Activated T-helper 2 cell treated with anti-CD3 and anti-CD28 coated beads, Interferon-gamma antibody, Interleukin-2, Interleukin-4, amounts not matched to agents 10 μg/mL and 5 μg/mL and 100 μg/mL, durations not matched to agents 14 hours and 24 hours and 36 hours (primary cell): ENCODE measurements around the gene ADCY10. TPM values are rescaled to one million over a fixed set of nuclear protein-coding genes. Genes with fewer than 3 reads are reported as not detected.

Source experiments
- DNase-seq: peaks from one replicate; pipeline ENCODE4 v3.0.0; 2021; ENCODE audit warnings: low spot score
- H3K27ac Mint-ChIP-seq: one replicate; pipeline ENCODE4 v1.8.0; 2021; ENCODE audit warnings: mixed read lengths
- H3K27me3 Mint-ChIP-seq: one replicate; pipeline ENCODE4 v1.8.0; 2021; ENCODE audit warnings: low read depth, mixed read lengths
- H3K36me3 Mint-ChIP-seq: one replicate; pipeline ENCODE4 v1.8.0; 2021; ENCODE audit warnings: low read depth, mixed read lengths
- H3K4me1 Mint-ChIP-seq: one replicate; pipeline ENCODE4 v1.8.0; 2021; ENCODE audit warnings: low read depth, mixed read lengths
- H3K4me3 Mint-ChIP-seq: one replicate; pipeline ENCODE4 v1.8.0; 2021; ENCODE audit warnings: low read depth, mild to moderate bottlenecking, moderate library complexity, mixed read lengths
- H3K9me3 Mint-ChIP-seq: one replicate; pipeline ENCODE4 v1.8.0; 2021; ENCODE audit warnings: mixed read lengths
- intact Hi-C: fragments of 100-400 bp; cut with micrococcal nuclease; formaldehyde crosslinking; loops from one replicate; pipeline ENCODE4 v1.15.1; 2023
- total RNA-seq: library from RNA; stranded (reverse); gene quantifications from 2 replicates; pipeline ENCODE4 v1.2.3, GENCODE V29; 2022

Gene ADCY10
- total RNA-seq, 1 donor from 2014 or later: 0.09 TPM

DNA sequence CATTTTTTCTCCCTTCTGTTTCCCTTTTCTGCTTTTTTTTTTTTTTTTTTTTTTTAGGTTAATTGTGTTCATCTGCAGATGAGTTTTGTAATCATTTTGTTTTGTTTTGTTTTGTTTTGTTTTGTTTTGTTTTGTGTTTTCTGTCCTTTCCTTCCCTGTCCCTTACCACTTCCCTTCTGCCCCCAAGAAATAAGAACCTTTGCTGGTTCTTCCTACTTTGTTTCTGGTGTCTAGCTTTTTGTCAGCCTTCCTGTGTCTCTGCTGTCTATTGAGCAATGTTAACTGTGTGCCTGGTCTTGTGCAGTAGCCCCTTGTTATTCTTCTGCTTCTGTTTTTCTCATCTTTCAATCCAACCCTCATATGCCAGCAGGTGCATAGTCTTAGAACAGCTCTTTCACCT, 146.2 kb downstream of the ADCY10 start:
- H3K4me3 Mint-ChIP-seq: no peak overlapping the region
- no peak for DNase-seq
- H3K4me1 Mint-ChIP-seq: peaks cover 4% of the 10 kb centered on the region
- H3K9me3 Mint-ChIP-seq: no peaks in the 10 kb centered on the region
- H3K27ac Mint-ChIP-seq: no peak overlapping the region
- no peaks in the 10 kb centered on the region for H3K27me3 Mint-ChIP-seq
- H3K36me3 Mint-ChIP-seq: peaks cover 49% of the 10 kb centered on the region
- intact Hi-C loops: no loop called here

DNA sequence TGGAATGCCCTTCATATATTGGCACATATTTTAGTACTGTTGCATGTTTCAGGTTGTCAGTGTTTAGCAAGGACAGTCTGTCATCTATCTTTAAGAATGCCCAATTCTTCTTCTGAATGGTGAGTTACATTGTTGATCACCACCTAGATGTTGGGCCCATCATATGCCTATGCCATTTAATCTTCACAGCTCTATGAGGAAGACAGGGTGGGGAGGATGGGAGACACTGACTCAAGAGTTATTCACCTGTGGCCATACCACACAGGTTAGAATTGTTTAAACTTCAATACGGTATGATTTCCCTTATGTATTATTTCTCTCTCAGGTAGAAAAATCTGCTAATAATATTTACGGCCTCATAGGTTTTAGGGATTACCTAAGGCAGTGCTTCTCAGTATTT, 147.4 kb downstream of the ADCY10 start:
- Mint-ChIP-seq H3K4me1 (peaks cover 15% of the 10 kb centered on the region), H3K9me3 (no peaks in the 10 kb centered on the region), H3K27me3 (no peaks in the 10 kb centered on the region), H3K4me3 (no peak overlapping the region), H3K36me3 (peaks cover 38% of the 10 kb centered on the region), H3K27ac (no peak overlapping the region)
- no peak for DNase-seq
- intact Hi-C loops: no loop called here

DNA sequence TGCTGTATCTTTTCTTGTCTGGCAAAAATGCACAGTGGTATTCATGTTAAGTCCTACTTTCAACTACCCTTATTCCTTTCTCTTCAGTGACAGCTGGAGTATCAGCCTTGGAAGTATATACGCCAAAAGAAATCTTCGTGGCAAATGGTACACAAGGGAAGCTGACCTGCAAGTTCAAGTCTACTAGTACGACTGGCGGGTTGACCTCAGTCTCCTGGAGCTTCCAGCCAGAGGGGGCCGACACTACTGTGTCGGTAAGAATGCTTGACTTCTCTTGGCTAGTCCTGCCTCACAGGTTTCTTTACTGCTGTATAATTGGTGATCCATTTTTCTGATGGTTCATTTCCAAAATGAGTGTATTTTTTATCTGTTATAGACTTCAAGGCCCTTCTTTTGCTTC, 148.4 kb downstream of the ADCY10 start:
- Mint-ChIP-seq H3K4me3 (no peak overlapping the region), H3K4me1 (peaks cover 23% of the 10 kb centered on the region), H3K9me3 (no peaks in the 10 kb centered on the region), H3K36me3 (peaks cover 30% of the 10 kb centered on the region), H3K27ac (no peak overlapping the region), H3K27me3 (no peaks in the 10 kb centered on the region)
- no peak for DNase-seq
- intact Hi-C loops: no loop called here

DNA sequence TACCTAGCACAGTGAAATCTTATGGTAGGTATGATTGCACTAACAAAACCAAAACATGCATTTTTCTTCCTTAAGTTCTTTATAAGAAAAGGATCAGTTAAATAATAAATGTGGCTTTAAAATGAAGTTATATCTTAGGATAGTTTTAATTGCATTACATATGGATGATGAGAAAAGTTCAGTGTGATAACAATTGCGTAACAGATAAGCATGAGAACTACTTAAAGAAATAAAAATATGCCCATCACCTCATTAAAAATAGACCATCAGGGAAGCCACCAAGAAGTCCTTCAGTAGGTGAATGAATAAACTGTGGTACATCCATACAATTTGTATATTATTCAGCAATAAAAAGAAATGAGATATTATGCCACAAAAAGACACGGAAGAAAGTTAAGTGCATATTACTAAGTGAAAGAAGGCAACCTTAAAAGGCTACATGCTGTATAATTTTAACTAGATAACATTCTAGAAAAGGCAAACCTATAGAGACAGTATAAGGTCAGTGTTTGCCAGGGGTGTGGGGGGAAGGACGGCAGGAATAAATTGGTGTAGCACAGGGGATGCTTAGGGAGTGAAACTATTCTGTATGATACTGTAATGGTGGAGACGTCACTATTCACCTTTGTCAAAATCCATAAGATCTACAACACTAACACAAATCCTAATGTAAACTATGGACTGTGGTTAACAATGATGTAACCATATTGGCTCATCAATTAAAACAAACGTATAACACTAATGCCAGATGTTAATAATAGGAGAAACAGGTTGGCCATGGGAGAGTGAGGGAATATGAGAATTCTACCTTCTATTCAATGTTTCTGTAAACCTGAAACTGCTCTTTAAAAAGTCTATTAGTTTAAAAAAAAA, 149.2 kb downstream of the ADCY10 start:
- Mint-ChIP-seq H3K4me1 (peaks cover 24% of the 10 kb centered on the region), H3K4me3 (no peak overlapping the region), H3K36me3 (peaks cover 23% of the 10 kb centered on the region), H3K27ac (no peak overlapping the region), H3K9me3 (no peaks in the 10 kb centered on the region), H3K27me3 (no peaks in the 10 kb centered on the region)
- DNase-seq: no peak
- intact Hi-C loops: no loop called here

DNA sequence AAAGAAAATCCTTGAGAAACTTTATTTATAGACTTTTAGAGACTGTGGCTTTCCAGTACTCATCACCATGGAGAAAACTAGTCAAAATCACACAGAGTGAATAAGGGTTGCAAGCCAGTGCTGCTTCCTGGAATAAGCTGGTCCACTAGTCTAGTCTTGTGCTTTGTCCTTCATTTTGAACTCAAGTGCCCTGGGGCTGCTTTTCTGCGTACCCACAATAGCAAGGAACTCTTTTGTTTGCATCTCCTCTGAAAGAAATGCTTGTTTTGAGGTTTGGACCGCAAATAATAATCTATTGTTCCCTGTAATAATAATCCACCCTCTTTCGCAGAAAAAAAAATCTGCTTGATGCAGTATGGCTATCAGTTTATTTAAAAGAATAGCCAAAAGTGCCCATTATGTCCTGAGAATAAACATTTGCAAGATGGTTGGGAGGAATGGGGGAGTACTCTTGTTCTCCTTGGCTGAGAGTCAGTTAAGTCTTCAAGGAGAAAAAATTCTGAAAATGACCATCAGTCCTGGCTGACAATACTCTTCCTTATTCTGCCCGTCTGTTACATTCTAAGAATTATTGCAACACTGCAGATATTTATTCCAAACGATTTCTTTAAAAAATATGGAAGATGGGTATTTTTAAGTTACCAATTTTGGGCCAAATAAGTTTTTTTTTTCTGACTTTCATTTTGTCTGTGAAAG, 150.3 kb downstream of the ADCY10 start:
- no peaks in the 10 kb centered on the region for H3K27me3 Mint-ChIP-seq
- H3K4me1 Mint-ChIP-seq: peaks cover 24% of the 10 kb centered on the region
- intact Hi-C loops: no loop called here
- peaks cover 13% of the 10 kb centered on the region for H3K36me3 Mint-ChIP-seq
- DNase-seq: no peak
- no peak overlapping the region for H3K4me3 Mint-ChIP-seq
- H3K9me3 Mint-ChIP-seq: no peaks in the 10 kb centered on the region
- no peak overlapping the region for H3K27ac Mint-ChIP-seq

DNA sequence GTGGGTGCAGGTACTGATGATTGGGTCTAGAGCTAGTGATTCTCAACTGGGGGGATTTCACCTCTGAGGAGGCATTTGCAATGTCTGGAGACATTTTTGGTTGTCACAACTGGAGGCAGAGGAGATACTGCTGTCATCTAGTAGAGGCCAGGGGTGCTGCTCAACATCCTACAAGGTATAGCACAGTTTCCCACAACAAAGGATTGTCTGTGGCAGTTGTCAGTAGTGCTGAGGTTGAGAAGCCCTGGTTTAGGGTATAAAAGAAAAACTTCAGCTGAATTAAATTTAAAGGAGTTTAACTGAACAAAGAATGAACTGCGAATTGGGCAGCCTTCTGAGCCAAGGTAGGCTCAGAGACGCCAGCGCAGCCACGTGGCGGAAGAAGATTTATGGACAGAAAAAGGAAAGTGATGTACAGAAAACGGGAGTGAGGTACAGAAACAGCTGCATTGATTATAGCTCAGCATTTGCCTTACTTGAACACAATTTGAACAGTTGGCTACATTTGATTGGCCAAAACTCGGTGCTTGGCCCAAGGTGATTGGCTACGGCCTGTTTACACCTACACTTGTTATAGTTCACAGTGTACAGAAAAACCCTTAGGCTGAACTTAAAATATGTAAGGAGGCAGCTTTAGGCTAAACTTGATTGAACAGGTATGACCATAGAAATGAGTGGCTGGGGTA, 151.7 kb downstream of the ADCY10 start:
- Mint-ChIP-seq H3K27ac (peak overlapping the region; percentile 2), H3K36me3 (peaks cover 2% of the 10 kb centered on the region), H3K27me3 (no peaks in the 10 kb centered on the region), H3K4me1 (peaks cover 23% of the 10 kb centered on the region), H3K9me3 (no peaks in the 10 kb centered on the region), H3K4me3 (no peak overlapping the region)
- no peak for DNase-seq
- intact Hi-C loops: no loop called here

DNA sequence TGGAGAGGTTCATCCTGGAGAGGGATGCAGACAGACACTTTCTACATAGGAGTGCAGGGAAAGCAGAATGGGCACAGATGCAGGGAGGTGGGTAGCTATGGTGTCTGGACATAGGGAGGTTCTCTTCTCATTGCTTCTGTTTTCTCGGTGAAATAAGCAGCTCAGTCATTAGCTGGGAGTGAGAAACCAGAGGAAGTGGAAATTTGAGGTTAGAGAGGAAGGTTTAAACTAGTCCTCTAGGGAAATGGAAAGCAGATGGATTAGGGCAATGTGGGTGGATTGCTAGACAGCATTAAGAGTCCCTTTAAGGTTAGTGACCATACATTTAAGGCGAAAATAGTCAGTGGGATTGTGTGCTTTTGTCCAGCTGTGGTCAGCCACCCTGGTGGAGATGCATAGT, 152.5 kb downstream of the ADCY10 start:
- peaks cover 25% of the 10 kb centered on the region for H3K4me1 Mint-ChIP-seq
- no peaks in the 10 kb centered on the region for H3K9me3 Mint-ChIP-seq
- H3K4me3 Mint-ChIP-seq: no peak overlapping the region
- no peaks in the 10 kb centered on the region for H3K27me3 Mint-ChIP-seq
- no peak overlapping the region for H3K27ac Mint-ChIP-seq
- no peak for DNase-seq
- H3K36me3 Mint-ChIP-seq: peaks cover under 1% of the 10 kb centered on the region
- intact Hi-C loops: no loop called here

Other genes starting within 250 kb of the ADCY10 start
- 36.7 and 40.5 TPM in 2 replicates for gene MPZL1, start 192.2 kb downstream of the ADCY10 start, total RNA-seq
- gene DCAF6, start 22.5 kb upstream of the ADCY10 start, total RNA-seq: 29.6 and 33.1 TPM in 2 replicates
- gene MPC2, start 22.9 kb upstream of the ADCY10 start, total RNA-seq: 45.6 and 48.7 TPM in 2 replicates
- gene GPR161, start 222.8 kb upstream of the ADCY10 start, total RNA-seq: 1.3 and 2.4 TPM in 2 replicates